ENCODE results near the gene TTLL12. TPM values are rescaled to one million over a fixed set of nuclear protein-coding genes. Genes with fewer than 3 reads are reported as not detected.

The TTLL12 gene
- total RNA-seq, 1 donor from 2014 or later = 10.6 TPM

DNA sequence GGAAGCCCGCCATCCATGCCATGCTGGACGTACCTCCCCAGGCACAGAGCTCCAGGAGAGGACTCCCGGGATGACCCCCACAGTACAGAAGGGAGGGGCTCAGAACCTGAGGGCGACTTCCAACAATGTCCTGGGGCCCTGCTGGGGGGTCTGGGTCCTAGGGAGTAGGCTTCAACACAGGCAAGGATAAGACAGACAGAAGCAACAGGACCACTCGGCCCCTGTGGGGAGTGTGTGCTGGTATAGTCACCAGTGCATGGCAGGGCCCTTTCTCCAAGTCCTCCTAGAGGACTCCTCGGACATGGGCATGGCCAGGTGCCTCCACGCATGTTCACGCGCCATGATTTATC, 16.8 kb downstream of the TTLL12 start:
- intact Hi-C loops (cut with DNase I) = no loop called here
- no peak for TF ChIP-seq CTCF (IDR thresholded peaks at IDR 0.05)

GRCh38 chr22:43169310-43170130, 17.4 kb downstream of the TTLL12 start:
- intact Hi-C loops (cut with DNase I) = no loop called here
- no peaks in the 10 kb centered on the region for H3K9me3 ChIP-seq
- no peak overlapping the region for H3K27ac ChIP-seq
- peaks cover 48 to 55% of the 10 kb centered on the region in 2 donors for H3K36me3 ChIP-seq
- H3K4me3 ChIP-seq = no peak overlapping the region
- no peak for TF ChIP-seq CTCF (IDR thresholded peaks at IDR 0.05)
- H3K27me3 ChIP-seq = no peaks in the 10 kb centered on the region
- no peak for DNase-seq (ENCODE audit: low spot score in 2 of 2)
- no peaks in the 10 kb centered on the region for H3K4me1 ChIP-seq

More for the DNA sequence above, 16.8 kb downstream of the TTLL12 start:
- H3K4me3 ChIP-seq = no peak overlapping the region
- no peaks in the 10 kb centered on the region for H3K27me3 ChIP-seq
- no peak for DNase-seq (ENCODE audit: low spot score in 2 of 2)
- H3K27ac ChIP-seq = no peak overlapping the region
- no peaks in the 10 kb centered on the region for H3K9me3 ChIP-seq
- H3K4me1 ChIP-seq = no peaks in the 10 kb centered on the region
- H3K36me3 ChIP-seq = peaks cover 50 to 57% of the 10 kb centered on the region in 2 donors

DNA sequence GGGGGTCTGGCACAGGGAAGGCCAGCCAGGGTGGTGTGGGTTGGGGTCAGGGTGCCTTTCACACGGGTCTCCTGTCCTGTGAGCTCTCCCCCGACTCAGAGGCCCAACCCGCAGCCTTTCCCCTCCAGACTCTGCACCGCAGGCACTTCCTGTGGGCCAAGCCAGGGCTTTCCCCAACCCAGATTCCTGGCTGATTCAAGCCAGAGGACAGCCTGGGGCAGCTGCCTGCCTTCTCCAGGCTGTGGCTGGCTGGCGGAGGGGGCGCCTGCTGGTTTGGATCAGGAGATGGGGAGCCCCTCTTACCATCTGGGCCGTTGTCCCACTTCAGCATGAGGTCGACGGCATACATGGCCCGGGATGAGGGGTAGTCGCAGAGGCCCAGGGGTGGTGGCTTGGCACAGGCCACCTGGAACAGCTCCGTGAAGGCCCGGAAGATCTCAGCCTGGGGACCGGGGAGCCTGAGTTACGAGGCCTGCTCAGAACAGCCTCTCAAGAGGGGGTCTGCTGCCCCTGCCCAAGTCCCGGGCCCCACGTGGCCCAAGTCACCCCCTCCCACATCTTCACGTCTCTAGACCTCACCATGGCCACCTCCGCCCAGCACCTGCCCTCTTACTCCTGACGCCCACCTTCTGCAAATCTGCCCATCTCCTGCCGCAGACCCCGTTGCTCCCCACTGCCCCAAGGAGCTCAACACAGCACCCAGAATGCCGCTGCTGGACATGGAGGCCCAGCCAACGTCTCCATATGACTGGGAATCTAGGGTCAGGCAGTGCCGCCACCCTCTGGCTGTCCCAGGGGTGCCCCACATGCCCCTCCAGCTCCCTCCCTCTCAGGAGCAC, 18.2 kb downstream of the TTLL12 start:
- H3K36me3 ChIP-seq = peaks cover 39 to 48% of the 10 kb centered on the region in 2 donors
- intact Hi-C loops (cut with DNase I) = no loop called here
- DNase-seq (ENCODE audit: low spot score in 2 of 2) = no peak
- no peaks in the 10 kb centered on the region for H3K9me3 ChIP-seq
- peak overlapping the region; percentile 1 to 7 for H3K27ac ChIP-seq
- no peaks in the 10 kb centered on the region for H3K4me1 ChIP-seq
- no peak overlapping the region for H3K4me3 ChIP-seq
- TF ChIP-seq CTCF (IDR thresholded peaks at IDR 0.05) = no peak
- H3K27me3 ChIP-seq = no peaks in the 10 kb centered on the region

GRCh38 chr22:43167001-43167589, 19.8 kb downstream of the TTLL12 start:
- intact Hi-C loops (cut with DNase I) = no loop called here
- TF ChIP-seq CTCF (IDR thresholded peaks at IDR 0.05) = no peak

DNA sequence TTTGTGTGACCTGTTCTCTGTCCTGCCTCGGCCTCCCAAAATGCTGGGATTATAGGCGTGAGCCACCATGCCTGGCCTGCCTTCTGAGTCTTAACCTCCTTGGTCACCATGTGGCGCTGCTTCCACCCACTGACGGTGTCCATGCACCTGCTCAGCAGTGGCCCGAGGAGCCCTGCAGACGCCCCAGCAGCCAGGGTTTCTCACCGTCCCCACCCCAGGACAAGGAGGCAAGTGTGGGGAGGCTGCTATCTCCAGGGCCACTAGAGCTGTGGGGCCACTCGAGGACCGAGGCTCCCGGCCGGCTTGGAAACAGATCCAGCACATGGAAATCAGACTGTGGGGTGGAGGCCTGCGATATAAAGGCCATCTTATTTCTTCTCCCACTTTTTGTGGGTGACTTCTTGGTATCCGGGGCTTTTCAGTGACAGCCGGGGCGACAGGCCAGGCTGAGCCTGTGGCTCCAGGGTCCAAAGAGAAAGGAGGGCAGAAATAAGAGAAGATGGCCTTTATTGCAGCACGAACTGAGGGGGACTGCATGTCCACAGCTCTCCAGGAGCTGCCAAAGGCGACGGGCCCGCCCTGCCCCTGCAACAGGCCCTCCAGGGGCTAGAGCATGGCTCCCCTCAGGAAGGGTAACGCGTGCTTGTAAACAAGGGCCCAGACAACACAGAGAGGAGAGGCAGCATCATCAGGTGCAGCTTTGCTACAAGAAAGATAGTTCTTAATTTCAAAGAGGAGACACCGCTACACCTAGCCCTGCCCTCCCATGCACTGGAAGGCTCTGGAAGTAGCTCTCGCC, 20.6 kb downstream of the TTLL12 start:
- no peaks in the 10 kb centered on the region for H3K27me3 ChIP-seq
- DNase-seq (ENCODE audit: low spot score in 2 of 2) = no peak
- TF ChIP-seq CTCF (IDR thresholded peaks at IDR 0.05) = no peak
- no peaks in the 10 kb centered on the region for H3K9me3 ChIP-seq
- no peak overlapping the region for H3K4me3 ChIP-seq
- H3K36me3 ChIP-seq = peaks cover 28 to 47% of the 10 kb centered on the region in 2 donors
- intact Hi-C loops (cut with DNase I) = no loop called here
- H3K4me1 ChIP-seq = no peaks in the 10 kb centered on the region
- no peak overlapping the region for H3K27ac ChIP-seq

More at GRCh38 chr22:43167001-43167589, 19.8 kb downstream of the TTLL12 start:
- Histone ChIP-seq H3K4me3 (no peak overlapping the region), H3K9me3 (no peaks in the 10 kb centered on the region), H3K27ac (no peak overlapping the region), H3K36me3 (peaks cover 34 to 52% of the 10 kb centered on the region in 2 donors), H3K4me1 (no peaks in the 10 kb centered on the region), H3K27me3 (no peaks in the 10 kb centered on the region)
- no peak for DNase-seq (ENCODE audit: low spot score in 2 of 2)
